NCI-H748 treated with DMSO at 0.1 percent for 48 hours (cell line): ENCODE results near the gene CHD5.

Experiments
- DNase-seq: peaks from one replicate; lab custom pipeline; 2025; lab: John Stamatoyannopoulos, UW

CHD5 gene

DNA sequence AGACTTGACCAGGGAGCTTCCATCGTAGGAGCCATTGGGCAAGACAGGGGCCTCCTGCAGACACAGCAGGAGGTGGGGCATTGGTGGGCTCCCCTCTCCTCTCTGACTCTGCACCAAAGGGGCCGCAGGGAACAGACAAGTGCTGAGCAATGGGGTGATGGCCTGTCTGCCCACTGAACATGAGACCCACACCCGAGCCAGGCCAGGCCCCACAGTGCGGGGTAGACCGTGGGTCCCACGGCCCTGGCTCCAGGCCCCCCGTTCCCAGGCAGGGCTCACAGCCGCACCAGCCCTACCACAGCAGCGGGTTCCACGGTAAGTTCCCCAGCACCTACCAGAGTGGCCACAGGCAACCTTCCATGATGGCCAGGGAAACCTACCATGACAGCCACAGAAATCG is 45.9 kb downstream of the CHD5 start:
- DNase-seq, result no peak

DNA sequence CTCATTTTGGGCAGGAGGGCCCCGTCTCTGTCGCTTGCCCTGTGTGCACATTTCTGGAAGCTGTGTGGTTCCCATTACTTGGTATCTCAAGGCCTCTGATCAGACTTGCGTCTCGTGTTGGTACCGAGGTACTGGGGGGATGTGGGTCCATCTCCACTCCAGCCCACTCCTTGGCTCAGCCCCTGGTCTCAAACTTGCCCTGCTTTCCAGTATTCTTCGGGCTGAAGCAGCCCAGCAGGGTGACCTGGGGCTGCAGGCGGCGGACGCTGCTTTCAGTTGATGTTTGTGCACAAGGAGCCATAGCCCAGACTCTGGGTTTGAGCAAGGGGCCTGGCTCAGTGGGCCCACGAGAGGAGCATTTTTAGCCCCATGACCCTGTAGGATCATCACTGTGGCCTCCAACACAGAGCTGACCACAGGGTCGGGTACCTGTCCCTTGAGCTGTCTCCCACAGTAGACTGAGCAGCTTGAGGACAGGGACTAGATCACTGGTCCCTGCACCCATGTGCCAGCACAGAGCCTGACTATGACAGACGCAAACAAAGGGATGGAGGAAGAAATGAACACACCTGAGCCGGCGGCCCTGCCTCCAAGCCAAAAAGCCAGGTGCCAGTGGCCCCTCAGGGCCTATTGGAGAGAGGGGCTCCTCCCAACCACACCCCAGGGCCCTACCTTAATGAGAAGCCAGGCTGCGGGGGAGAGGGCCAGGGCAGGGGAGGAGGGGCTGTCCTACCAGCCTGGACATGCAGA is 46.8 kb downstream of the CHD5 start:
- no peak for DNase-seq

DNA sequence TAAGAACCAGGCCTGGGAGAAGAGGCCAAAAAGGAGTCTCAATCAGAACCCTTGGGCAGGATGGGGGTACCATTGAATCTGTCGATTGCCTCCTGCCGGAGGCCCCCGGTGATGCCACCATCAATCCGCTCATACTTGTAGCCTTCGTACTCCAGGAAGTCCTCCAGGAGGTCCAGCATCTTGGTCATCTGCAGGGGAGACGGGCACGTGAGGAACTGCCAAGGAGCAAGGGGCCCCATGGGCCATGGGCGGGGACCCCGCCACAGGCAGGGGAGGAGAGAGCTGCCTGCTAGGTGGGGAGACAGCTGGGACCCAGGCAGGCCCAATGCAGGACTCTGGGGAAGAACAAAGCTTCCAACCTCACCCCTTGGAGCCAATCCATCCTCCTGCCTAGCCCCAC is 48.6 kb downstream of the CHD5 start:
- DNase-seq, result no peak

DNA sequence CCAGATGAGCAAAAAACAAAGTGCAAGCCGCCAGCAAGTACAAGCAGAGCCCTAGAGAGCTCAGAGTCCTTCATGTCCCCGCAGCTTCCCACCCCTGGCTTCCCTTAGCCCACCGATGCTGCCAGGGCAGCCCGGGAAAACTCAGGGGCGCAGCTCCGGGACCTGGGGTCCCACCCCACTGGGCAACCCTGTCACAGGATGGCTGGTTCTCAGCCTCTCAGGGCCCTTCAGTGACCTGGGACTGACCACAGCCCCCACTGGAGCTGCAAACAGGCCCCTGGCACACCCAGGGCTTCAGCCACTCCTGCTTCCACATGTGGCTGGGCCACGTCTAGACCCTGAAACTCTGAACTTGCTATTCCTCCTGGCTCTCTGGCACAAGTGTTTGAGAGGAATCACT is 49.5 kb downstream of the CHD5 start:
- DNase-seq, result no peak

DNA sequence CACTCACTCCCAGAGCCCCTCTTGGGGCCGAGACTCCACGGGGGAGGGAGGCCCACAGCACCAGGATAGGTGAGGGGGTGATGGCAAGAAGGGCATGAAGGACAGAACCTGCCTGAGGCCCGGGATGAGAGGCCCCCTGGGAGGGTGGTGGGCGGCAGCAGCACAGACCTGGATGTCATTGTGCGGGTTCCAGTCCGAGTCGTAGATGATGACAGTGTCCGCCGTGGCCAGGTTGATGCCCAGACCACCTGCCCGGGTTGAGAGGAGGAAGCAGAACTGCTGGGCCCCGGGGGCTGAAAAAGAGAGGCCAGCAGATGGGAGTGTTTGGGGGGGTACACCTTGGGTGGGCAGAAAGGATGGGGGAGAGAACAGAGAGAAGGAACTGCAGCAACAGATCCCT is 50.1 kb downstream of the CHD5 start:
- DNase-seq, result no peak

DNA sequence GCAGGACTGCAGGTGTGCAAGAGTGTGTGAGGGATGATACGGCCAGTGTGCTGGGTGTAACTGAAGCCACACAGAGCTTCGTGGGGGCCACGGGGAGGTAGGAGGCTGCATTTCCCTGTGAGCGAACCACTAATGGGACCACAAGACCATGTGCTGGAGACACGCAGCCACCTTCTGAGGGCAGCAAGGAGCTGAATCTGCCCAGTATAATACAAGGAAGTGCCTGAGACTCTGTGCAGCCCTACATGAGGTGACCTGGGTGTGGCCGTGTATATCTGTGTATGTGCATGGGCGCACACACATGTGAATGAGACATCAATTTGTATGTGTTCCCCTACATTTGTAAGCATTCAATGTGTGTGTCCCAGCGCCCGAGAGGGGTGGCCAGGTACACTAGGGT is 50.8 kb downstream of the CHD5 start:
- DNase-seq, result no peak

DNA sequence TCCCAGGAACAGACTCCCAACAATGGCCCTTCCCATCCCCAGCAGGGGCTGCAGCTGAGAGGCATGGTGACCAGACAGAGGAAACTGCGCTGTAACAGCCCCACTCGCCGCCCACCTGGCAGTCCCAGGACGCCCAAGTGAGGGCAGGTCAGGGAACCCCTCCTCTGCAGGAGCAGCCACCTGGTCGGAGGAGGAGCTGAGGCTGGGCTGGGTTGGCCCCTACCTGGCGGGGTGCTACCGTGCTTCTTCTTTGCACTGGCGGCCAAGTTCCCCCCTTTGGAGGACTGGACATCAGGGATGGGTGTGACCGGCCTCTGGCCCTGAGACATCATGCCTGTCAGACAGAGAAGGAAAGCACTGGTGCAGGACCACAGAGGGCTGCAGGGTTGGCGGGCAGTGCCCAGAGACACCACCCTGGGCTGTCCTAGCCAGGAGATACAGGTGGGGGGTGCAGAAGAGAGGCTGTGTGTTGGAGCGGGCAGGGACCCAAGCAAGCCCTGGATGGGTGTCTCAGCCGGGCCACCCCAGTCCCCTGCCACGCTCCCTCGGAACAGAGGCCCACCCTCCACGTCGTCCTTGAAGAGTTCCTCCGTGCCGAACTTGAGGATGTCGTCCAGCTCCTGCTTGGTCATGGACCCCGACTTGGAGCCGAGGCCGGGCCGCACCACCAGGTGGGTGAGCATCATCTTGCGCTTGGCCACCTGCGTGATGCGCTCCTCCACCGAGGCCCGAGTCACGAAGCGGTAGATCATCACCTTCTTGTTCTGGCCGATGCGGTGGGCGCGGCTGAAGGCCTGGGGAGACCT is 51.6 kb downstream of the CHD5 start:
- DNase-seq, result no peak

DNA sequence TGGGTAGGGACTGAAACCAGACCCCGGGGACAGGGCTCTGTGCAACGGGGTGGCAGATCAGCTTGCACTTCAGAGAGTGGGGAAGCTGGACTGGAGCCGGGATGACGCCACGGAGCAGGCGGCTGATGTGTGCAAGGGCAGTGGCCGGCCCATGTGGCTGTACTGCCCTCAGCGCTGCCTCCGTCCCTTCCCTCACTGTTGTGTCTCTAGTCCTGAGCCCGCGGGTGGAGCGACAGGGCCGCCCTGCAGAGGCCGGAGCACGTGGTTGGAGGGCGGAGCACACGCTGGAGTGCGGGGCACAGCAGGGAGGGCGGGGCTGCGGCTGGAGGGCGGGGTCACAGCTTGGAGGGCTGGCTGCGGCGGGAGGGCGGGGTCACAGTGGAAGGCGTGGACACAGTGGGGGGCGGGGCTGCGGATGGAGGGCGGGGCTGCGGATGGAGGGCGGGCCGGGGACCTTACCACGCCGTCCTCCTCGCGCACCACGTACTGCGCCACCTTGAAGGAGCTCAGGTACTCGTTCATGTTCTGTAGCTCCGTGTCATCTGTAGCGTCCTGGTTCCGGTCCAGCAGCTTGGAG is 52.4 kb downstream of the CHD5 start:
- no peak for DNase-seq

DNA sequence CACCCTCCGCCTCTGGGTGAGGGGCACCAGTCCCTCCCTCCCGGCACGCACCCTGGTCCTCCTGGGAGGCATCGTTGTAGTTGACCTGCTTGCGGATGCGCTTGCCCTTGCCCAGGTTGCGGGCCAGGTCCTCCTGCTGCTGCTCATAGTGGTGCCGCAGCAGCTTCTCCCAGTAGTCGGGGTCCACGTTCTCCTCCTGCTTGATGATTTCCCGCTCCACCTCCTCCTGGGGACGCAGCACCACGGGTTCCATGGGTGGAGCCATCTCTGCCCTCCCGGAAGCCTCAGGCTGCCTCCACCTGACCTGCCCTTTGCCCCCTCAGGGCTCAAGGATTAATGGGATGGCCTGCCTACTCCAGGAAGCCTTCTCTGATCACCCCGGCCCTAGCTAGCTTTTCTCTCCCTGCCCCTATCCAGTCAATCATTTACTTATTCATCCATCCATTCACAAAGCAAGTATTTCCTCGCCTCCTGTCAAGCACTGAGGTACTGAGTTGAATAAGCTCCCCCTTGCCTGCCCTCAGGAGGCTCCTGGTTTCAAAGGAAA is 53.5 kb downstream of the CHD5 start:
- no peak for DNase-seq

DNA sequence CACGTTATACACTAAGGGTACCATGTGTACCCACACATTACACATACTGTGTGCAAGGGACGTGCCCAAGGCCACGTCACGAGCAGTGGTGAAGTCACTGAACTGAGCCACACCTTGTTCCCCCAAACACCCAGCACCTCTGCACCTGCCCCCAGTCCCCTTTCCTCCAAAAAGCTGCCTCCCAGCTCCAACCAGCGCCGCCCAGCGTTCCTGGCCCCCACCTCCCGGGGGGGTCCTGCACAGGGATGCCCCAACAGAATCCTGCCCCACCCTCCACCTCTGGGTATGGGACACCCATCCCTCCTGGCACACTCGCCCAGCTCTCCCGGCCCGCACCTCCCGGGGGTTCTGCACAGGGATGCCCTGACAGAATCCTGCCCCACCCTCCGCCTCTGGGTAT is 54.1 kb downstream of the CHD5 start:
- DNase-seq, result no peak

DNA sequence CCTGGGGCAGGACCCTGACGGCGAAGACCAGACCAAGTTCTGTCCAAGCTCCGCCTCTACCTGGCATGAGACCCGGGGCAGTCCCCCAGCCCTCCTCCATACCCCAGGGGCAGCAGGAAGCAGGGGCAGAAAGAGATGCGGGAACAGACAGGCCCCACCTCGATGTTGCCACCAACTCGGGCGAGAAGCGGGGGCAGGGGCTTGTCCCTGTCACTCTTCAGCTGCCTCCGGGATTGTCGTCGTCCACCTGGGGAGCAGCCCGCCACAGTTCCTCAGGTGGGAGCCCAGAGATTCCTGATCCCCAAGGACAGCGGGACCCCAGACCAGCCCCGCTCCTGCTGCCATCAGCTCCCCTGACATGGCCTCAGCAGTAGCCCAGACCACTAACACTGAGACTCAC is 54.8 kb downstream of the CHD5 start:
- no peak for DNase-seq

DNA sequence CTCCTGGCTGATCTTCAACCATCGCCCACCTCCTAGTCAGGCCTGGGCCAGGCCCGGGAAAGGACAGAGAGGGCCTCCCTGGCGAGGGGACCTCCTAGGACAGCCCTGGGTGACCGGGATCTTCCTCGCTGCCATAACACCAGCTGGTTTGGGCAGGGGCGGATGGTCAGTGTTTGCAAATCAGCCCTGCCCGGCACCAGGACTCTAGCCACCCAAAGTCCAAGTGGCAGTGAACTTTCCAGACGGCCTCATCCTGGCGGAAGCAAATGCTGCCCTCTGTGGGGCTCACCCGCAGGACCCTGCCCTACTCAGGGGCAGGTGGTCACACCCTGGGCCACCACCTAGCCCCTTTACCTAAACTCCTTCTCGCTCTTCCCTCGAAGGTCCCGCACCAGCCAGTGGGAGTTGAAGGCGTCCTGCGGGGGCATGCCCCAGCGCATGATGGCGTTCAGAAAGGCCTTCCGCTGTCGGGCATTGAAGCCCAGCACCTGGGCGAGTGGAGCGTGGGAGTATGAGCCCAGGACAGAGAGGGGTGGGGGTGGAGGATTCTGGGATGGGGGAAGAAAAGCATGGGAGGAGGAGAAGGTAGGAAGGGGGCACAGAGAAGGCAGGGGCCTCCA is 55.3 kb downstream of the CHD5 start:
- no peak for DNase-seq

DNA sequence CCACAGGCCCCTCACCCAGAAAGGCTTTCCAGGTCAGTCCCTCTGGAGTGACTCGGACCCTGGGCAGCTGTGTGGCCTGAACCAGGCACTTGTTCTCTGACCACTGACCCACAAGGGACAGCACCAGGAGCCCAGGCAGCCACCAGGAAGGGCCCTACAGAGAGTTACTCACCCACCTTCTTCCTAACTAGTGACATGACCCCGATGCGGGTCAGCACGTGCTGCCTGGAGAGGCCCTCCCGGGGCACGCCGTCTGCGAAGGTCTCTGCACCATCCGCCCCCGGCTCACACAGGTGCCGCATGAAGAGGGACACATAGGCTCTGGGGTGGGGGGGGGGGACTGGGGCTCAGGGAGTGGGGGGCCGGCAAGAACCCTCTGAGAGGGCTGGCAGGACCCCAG is 55.8 kb downstream of the CHD5 start:
- no peak for DNase-seq

DNA sequence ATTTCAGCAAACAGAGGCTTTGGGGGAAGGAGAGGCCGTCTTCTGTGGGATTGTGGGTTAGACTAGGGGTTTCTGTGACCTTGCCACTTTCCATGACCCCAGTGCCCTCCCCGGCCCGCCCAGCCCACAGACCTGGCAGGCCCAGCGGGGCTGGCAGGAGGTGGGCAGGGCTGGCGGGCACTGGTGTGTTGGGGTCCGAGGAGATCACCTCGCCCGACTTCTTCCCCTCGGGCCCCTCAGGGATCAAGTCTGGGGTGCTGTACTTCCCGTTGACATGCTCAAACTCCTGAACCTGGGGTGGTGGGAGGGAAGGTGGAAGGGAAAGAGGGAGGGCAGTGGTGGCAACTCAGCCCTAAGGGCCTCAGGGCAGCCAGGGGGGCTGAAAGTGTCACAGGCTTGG is 56.3 kb downstream of the CHD5 start:
- no peak for DNase-seq

DNA sequence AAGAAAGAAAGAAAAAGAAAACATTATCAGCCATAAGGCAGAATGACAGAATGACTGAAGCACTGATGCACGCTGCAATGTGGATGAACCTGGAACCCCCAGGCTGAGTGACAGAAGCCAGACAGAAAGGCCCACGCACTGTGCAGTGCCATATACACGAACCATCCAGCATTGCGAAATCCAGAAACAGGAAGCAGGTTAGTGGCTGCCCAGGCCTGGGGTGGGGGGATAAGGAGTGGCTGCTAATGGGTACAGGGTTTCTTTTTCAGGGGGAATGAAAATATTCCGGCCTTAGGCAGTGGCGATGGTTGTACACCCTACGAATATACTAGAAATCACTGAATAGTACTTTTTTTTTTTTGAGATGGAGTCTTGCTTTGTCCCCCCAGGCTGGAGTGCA is 57.0 kb downstream of the CHD5 start:
- no peak for DNase-seq

DNA sequence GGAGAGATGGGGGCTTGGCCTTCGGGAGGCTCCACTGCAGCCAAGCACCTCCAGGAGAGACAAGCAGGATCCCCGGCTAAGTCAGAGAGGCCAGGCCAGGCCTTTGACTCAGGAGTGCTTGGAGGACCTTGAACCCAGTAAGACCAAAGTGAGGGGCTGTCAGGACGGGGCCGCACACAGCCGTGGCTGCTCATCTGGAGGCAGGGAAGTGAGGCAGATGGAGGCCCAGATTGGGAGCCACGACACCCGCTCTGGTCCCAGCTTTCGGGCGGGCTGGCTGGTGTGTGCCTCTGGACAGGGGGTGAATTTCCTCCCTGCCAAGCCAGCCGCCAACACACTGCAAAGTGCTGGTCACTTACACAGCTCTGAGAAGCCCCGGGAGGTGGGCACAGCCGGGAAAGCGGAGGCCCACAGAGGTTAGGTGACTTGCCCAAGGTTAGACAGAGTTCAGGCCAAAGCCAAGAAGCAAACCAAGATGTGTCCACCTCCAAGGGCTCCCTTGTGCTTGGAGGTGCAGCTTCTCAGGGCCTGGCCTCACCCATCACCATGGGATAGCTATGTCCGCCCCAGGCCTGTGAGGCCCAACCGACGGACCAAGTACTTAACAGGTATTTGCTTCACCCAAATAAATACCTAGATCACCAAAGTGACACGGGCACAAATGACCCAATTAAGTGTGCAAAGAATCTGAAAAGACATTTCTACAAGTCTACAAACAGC is 58.3 kb downstream of the CHD5 start:
- DNase-seq, result no peak

DNA sequence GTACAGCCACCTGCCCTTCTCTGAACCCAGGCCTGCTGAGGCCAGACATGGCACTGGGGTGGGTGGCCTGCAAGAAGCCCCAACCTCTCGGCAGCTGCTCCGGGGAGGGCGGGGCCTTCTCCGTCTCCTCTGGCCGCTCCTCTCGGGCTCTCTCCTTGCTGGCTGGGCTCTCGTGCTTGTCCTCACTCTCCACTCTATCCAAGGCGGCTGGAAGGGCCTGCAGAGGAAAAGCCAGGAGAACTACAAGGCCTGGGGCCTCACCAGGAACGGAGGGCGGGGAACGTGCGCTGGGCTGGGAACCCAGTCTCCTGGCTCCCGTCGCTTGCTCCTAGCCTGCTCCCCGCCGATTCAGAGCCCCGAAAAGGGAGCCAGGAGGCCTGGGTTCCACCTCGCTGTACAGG is 59.1 kb downstream of the CHD5 start:
- no peak for DNase-seq

DNA sequence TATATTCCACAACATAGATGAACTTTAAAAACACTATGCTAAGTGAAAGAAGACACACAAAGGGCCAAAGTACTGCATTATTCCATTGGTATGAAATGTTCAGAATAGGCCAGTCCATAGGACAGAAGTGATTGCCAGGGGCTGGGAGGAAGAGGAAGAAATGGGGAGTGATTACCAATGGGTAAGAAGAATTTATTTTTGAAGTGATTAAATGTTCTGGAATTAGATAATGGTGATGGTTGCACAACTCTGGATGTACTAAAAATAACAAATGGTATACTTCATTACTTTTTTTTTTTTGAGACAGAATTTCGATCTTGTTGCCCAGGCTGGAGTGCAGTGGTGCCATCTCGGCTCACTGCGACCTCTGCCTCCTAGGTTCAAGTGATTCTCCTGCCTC is 61.7 kb downstream of the CHD5 start:
- no peak for DNase-seq

DNA sequence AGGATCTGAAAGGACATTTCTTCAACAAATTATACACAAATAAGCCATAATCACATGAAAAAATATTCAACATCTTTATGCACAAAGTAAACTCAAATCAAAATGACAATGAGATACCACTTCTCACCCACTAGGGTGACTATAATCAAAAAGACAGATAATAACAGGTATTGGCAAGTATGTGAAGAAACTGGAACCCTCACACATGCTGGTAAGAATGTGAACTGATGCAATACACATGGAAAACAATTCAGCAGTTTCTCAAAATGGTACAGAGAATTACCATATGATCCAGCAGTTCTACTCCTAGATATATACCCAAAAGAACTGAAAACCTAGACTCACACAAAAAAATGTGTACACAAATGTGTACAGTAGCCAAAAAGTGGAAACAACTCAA is 62.5 kb downstream of the CHD5 start:
- no peak for DNase-seq

DNA sequence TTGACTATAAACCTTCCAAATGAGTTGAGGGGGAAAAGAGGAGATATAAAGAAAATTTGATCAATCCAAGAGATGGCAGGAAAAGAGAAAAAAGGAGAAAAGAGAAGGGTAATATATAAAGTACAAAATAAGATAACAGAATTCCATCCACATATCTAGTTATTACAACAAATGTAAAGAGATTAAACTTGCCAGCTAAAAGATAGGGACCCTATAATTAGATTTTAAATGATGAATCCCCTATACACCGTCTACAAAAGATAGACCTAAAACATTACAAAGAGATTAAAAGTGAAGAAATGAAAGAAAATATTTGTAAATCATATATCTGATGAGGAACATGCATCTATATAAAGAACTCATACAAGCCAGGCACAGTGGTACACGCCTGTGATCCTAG is 63.1 kb downstream of the CHD5 start:
- DNase-seq, result no peak

DNA sequence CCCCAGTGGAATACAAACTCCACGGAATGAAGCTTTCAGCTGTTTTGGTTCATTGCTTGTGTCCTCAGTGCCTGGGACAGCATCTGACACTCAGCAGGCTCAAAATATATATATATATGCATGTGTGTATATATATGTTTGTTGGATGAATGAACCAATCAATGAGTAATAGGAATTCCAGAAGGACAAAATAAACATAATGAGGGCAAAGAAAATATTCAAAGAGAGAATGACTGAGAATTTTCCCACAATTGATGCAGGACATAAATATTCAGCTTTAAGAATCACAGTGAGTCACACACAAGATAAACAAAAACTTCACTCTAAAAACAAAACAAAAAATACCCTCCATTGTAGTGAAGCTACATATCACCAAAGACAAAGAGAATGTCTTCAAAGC is 64.0 kb downstream of the CHD5 start:
- no peak for DNase-seq

DNA sequence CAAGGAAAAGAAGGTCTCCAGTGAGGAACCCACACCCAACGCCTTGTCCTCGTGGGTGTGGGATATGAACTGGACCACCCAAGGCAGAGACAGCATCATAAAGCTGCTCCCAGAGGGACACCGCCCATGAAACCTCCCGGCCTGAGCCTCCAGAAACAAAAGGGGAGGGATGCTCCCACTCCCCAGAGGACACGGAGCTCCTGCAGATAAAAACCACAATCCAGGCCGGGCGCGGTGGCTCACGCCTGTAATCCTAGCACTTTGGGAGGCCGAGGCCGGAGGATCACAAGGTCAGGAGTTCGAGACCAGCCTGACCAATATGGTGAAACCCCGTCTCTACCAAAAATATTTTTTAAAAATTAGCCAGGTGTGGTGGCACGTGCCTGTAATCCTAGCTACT is 66.4 kb downstream of the CHD5 start:
- no peak for DNase-seq
